Measurements from ENCODE around the gene ZFYVE9.

DNA sequence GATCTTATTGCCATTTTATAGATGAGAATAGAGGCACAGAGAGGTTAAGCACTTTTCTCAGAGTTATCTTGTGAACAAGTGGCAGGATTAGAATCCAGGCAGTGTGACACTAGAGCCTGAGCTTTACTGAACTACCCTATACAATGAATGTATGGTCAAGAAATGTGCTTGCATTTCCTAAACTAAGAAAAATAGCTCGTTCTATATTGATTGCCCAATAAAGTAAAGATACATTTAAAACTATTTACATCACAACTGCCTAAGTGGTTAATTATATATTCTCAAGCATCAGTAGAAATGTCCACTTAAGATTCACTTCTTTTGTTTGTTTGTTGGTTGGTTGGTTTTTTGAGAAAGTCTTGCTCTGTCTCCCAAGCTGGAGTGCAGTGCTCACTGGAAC lies 91.6 kb downstream of the ZFYVE9 start:
- TF ChIP-seq POLR2A (IDR thresholded peaks at IDR 0.05; ENCODE audit: low read depth, low read length) (no peak), POLR2AphosphoS5 (IDR thresholded peaks at IDR 0.05; ENCODE audit: low read depth, low read length) (no peak)
